Activated T-cell treated with anti-CD3 and anti-CD28 coated beads, Interleukin-2, amount 50 U/mL, for 72 hours (primary cell): ENCODE data around the gene PPIL4. TPM values are rescaled to one million over a fixed set of nuclear protein-coding genes. Genes with fewer than 3 reads are reported as not detected.
A peak's percentile ranks its signal among the peaks of the same experiment; 100 is the strongest.
"Not testable (repeated sequence)": the region's sequence is repeated elsewhere in the genome, so short reads cannot be mapped to it uniquely, and the experiment has no call there.

Source experiments
- ATAC-seq, 2 donors: fragments of 150-1000 bp; cut with Tn5 transposase; replicated peaks in 1 of 2; 2 replicates each; pipeline ENCODE4 v1.10.0; 2021; ENCODE audit warnings: moderate library complexity in 2 of 2, mild to moderate bottlenecking in 1 of 2
- DNase-seq, 2 donors: peaks; one replicate each; pipeline ENCODE4 v3.0.0; 2021 to 2022; ENCODE audit warnings: mixed read lengths in 1 of 2
- H3K27ac Mint-ChIP-seq: one replicate; pipeline ENCODE4 v1.8.0; 2022; ENCODE audit warnings: mild to moderate bottlenecking, moderate library complexity, mixed read lengths
- H3K27me3 Mint-ChIP-seq: one replicate; pipeline ENCODE4 v1.8.0; 2022; ENCODE audit warnings: low read depth, mixed read lengths
- H3K36me3 Mint-ChIP-seq, 2 donors: one replicate each; pipeline ENCODE4 v1.8.0; 2022; ENCODE audit warnings: mixed read lengths in 2 of 2, mild to moderate bottlenecking in 1 of 2; ENCODE audit not compliant: insufficient read depth in 2 of 2
- H3K4me1 Mint-ChIP-seq: one replicate; pipeline ENCODE4 v1.8.0; 2022; ENCODE audit warnings: low read depth, mixed read lengths
- H3K4me3 Mint-ChIP-seq, 2 donors: one replicate each; pipeline ENCODE4 v1.8.0; 2022; ENCODE audit warnings: mild to moderate bottlenecking in 2 of 2, mixed read lengths in 2 of 2, moderate library complexity in 2 of 2
- H3K9me3 Mint-ChIP-seq, 2 donors: one replicate each; pipeline ENCODE4 v1.8.0; 2022; ENCODE audit warnings: mixed read lengths in 2 of 2
- total RNA-seq, 2 donors: library from RNA; stranded (reverse); gene quantifications; one replicate each; pipeline ENCODE4 v1.2.3, GENCODE V29; 2022

The PPIL4 gene
- total RNA-seq, 2 donors from 2014 or later: 29.5 to 42.0 TPM

- Mint-ChIP-seq H3K9me3 (no peaks in the 10 kb centered on the region), H3K27ac (peak overlapping the region; percentile 72), H3K4me3 (peak overlapping the region; percentile 44 to 60)
Observed at GRCh38 chr6:149474108-149474935, 71.5 kb downstream of the PPIL4 start.

GRCh38 chr6:149473080-149474052 is 72.5 kb downstream of the PPIL4 start:
- ATAC-seq: no peak
- H3K4me1 Mint-ChIP-seq: peaks cover 55% of the 10 kb centered on the region
- H3K4me3 Mint-ChIP-seq: peak overlapping the region; percentile 52 to 60
- no peaks in the 10 kb centered on the region for H3K27me3 Mint-ChIP-seq
- no peak for DNase-seq
- peak overlapping the region; percentile 72 for H3K27ac Mint-ChIP-seq
- H3K9me3 Mint-ChIP-seq: no peaks in the 10 kb centered on the region
- peaks cover 21 to 31% of the 10 kb centered on the region in 2 donors for H3K36me3 Mint-ChIP-seq

More at GRCh38 chr6:149474108-149474935, 71.5 kb downstream of the PPIL4 start:
- H3K4me1 Mint-ChIP-seq: peaks cover 56% of the 10 kb centered on the region
- H3K36me3 Mint-ChIP-seq: peaks cover 25 to 34% of the 10 kb centered on the region in 2 donors
- ATAC-seq: peak in 1 of 2 donors; percentile 7
- no peaks in the 10 kb centered on the region for H3K27me3 Mint-ChIP-seq
- DNase-seq: no peak

- H3K27ac Mint-ChIP-seq: no peak overlapping the region
- H3K36me3 Mint-ChIP-seq: peaks cover 23 to 30% of the 10 kb centered on the region in 2 donors
Observed at GRCh38 chr6:149472241-149472640, 73.6 kb downstream of the PPIL4 start.

GRCh38 chr6:149471801-149472200 is 74.0 kb downstream of the PPIL4 start:
- Mint-ChIP-seq H3K27me3 (no peaks in the 10 kb centered on the region), H3K9me3 (no peaks in the 10 kb centered on the region), H3K27ac (no peak overlapping the region), H3K4me1 (peaks cover 50% of the 10 kb centered on the region), H3K4me3 (peak overlapping the region; percentile 3 to 43), H3K36me3 (peaks cover 23 to 26% of the 10 kb centered on the region in 2 donors)
- no peak for DNase-seq
- ATAC-seq: peak; percentile 32 to 41

More at GRCh38 chr6:149472241-149472640, 73.6 kb downstream of the PPIL4 start:
- Mint-ChIP-seq H3K27me3 (no peaks in the 10 kb centered on the region), H3K9me3 (no peaks in the 10 kb centered on the region), H3K4me1 (peaks cover 55% of the 10 kb centered on the region), H3K4me3 (peak overlapping the region; percentile 3 to 43)
- ATAC-seq (peak; percentile 32 to 41), DNase-seq (no peak)

GRCh38 chr6:149470948-149471347 is 74.9 kb downstream of the PPIL4 start:
- Mint-ChIP-seq H3K4me1 (peaks cover 46% of the 10 kb centered on the region), H3K36me3 (peaks cover 23 to 25% of the 10 kb centered on the region in 2 donors)
- ATAC-seq: no peak

GRCh38 chr6:149468179-149468578 is 77.7 kb downstream of the PPIL4 start:
- no peak for DNase-seq
- H3K4me3 Mint-ChIP-seq: peak overlapping the region; percentile 45 to 67
- no peaks in the 10 kb centered on the region for H3K9me3 Mint-ChIP-seq
- peak overlapping the region; percentile 64 for H3K27ac Mint-ChIP-seq
- no peak for ATAC-seq
- no peaks in the 10 kb centered on the region for H3K27me3 Mint-ChIP-seq
- peaks cover 32 to 38% of the 10 kb centered on the region in 2 donors for H3K36me3 Mint-ChIP-seq
- peaks cover 60% of the 10 kb centered on the region for H3K4me1 Mint-ChIP-seq

More at GRCh38 chr6:149470948-149471347, 74.9 kb downstream of the PPIL4 start:
- Mint-ChIP-seq H3K27ac (no peak overlapping the region), H3K9me3 (no peaks in the 10 kb centered on the region), H3K27me3 (no peaks in the 10 kb centered on the region), H3K4me3 (peak overlapping the region in 1 of 2 donors; percentile 31)
- no peak for DNase-seq

- no peak overlapping the region for H3K4me3 Mint-ChIP-seq
- H3K36me3 Mint-ChIP-seq: peaks cover 37 to 47% of the 10 kb centered on the region in 2 donors
- no peak for ATAC-seq
- no peak for DNase-seq
- H3K27ac Mint-ChIP-seq: peak overlapping the region; percentile 64
- peaks cover 58% of the 10 kb centered on the region for H3K4me1 Mint-ChIP-seq
- no peaks in the 10 kb centered on the region for H3K27me3 Mint-ChIP-seq
- H3K9me3 Mint-ChIP-seq: no peaks in the 10 kb centered on the region
Observed at GRCh38 chr6:149467265-149467664, 78.6 kb downstream of the PPIL4 start.

GRCh38 chr6:149464411-149464810 is 81.4 kb downstream of the PPIL4 start:
- Mint-ChIP-seq H3K27ac (peak overlapping the region; percentile 87), H3K4me1 (peaks cover 55% of the 10 kb centered on the region), H3K27me3 (no peaks in the 10 kb centered on the region), H3K4me3 (peak overlapping the region in 1 of 2 donors; percentile 2), H3K36me3 (peaks cover 36 to 56% of the 10 kb centered on the region in 2 donors), H3K9me3 (no peaks in the 10 kb centered on the region)
- ATAC-seq (no peak), DNase-seq (no peak)

- H3K36me3 Mint-ChIP-seq: peaks cover 39 to 62% of the 10 kb centered on the region in 2 donors
- no peaks in the 10 kb centered on the region for H3K9me3 Mint-ChIP-seq
- no peaks in the 10 kb centered on the region for H3K27me3 Mint-ChIP-seq
- H3K4me1 Mint-ChIP-seq: peaks cover 57% of the 10 kb centered on the region
- no peak for DNase-seq
- no peak overlapping the region for H3K4me3 Mint-ChIP-seq
- no peak for ATAC-seq
- H3K27ac Mint-ChIP-seq: peak overlapping the region; percentile 14
Observed at GRCh38 chr6:149463781-149464180, 82.1 kb downstream of the PPIL4 start.

GRCh38 chr6:149462712-149463111 is 83.1 kb downstream of the PPIL4 start:
- H3K27ac Mint-ChIP-seq, H3K27me3 Mint-ChIP-seq, H3K4me3 Mint-ChIP-seq, H3K9me3 Mint-ChIP-seq, ATAC-seq, DNase-seq: not testable (repeated sequence)
- Mint-ChIP-seq H3K4me1 (peaks cover 54% of the 10 kb centered on the region), H3K36me3 (peaks cover 39 to 65% of the 10 kb centered on the region in 2 donors)

GRCh38 chr6:149461670-149462069 is 84.2 kb downstream of the PPIL4 start:
- Mint-ChIP-seq H3K4me3 (no peak overlapping the region), H3K4me1 (peaks cover 54% of the 10 kb centered on the region), H3K27me3 (no peaks in the 10 kb centered on the region), H3K9me3 (no peaks in the 10 kb centered on the region), H3K36me3 (peaks cover 38 to 65% of the 10 kb centered on the region in 2 donors), H3K27ac (no peak overlapping the region)
- DNase-seq (no peak), ATAC-seq (no peak)

- H3K4me3 Mint-ChIP-seq, H3K27me3 Mint-ChIP-seq, H3K9me3 Mint-ChIP-seq, DNase-seq, ATAC-seq: not testable (repeated sequence)
- Mint-ChIP-seq H3K4me1 (peaks cover 47% of the 10 kb centered on the region), H3K36me3 (peaks cover 38 to 64% of the 10 kb centered on the region in 2 donors), H3K27ac (peak overlapping the region; percentile 22)
Observed at GRCh38 chr6:149460249-149460648, 85.6 kb downstream of the PPIL4 start.
